Tracheal epithelial cell (primary cell): ENCODE measurements around the gene TOR4A. TPM values are rescaled to one million over a fixed set of nuclear protein-coding genes. Genes with fewer than 3 reads are reported as not detected.

Source experiments
- total RNA-seq: library from RNA; depleted of rRNA; stranded (reverse); fragments of >200 nt; gene quantifications from 2 replicates; pipeline ENCODE4 v1.2.1, GENCODE V29; 2014

The TOR4A gene
- total RNA-seq, result 35.6 and 36.1 TPM in 2 replicates

DNA sequence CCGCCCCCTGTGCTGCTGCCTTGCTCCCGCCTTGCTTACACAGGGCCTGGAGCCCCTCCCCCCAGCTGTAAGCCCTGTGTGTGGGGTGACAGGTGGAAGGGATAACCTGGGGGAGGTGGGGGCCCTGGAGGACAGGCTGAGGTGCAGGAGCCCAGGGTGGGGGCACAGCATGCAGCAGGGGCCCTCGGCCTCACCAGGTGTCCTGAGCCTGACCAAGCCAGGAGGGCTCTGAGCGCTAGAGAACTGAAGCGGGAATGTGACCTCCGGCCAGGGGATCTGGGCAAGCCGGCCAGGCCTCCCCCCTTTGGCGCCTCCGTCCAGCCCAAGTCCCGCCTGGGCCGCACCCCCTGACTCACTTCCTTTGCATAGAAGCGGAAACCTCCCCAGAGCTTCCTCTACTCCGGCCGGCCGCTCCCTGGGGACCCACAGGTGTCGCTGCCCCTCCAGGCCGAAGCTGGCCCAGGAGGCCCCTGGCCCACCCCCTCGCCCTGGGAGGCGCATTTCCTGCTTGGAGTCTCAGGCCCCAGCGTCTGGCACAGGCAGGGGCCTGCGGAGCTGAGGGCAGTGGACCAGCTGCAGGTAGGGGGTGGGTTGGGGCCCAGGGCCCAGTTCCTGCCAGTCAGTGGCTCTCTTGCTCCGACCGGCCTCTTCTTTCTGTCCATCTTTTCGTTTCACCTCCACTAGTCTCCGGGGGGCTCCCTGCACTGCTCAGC, at the start of gene TOR4A:
TOR4A (plus strand) TSS at position 398 of the 713 bp plus-strand sequence. CDS start 964 bp downstream, outside the sequence.

DNA sequence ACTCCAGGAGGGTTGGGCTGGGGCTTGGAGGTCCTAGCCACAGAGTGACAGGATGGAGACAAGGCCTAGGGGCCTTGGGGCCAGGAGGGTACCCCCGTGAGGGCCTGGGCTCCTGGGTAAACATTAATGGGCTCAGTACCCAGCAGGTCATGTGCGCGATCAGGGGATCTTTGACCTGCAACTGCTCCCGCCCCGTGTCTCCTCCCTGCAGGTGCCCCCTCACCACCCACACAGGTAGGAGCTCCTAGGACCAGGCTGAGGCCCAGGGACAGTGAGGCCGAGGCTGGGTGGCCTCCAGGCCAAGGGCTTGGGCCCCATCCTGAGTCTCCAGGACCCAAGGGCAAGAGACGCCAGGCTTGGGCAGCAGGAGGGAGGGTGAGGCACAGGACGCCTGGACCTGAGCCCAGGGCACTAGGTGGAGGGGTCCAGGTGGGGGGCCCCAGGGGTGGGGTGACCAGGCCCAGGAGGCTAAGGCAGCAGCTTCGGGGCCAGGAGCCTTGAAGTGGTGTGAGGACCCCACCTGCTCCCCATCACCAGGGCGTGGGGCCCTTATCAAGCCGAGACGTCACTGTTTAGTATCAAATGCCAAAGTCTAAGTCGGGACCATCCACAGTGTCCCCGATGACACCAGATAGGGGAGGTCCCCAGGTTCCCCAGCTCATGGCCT, 46.7 kb upstream of the TOR4A start, which contains the start of gene SLC34A3:
SLC34A3 (plus strand) TSS at position 197 of the 667 bp plus-strand sequence. CDS start 802 bp downstream, outside the sequence.

DNA sequence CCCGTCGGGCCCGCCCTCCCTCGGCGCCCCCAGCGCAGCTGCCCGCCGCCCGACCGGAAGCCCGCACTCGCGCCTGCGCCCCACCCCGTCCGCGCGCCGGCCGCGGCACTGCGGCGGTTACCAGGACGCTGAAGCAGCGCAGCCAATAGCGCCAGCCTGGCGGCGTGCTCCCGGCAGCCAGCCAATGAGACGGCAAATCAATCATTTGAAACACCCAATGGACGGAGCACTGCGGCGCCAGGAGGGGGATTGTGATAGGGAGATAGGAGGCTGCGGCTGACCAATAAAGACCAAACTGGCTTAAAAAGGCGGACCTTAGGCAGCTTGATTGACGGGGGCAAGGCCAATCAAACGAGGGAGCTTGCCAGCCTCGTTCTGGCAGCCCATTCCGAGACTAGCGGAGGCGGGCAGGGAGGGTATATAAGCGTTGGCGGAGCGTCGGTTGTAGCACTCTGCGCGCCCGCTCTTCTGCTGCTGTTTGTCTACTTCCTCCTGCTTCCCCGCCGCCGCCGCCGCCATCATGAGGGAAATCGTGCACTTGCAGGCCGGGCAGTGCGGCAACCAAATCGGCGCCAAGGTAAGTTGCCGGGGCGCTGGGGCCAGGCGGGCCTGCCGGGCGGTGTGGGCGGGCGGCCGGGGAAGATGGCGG, 36.6 kb upstream of the TOR4A start, which contains the start of gene TUBB4B:
TUBB4B (plus strand) TSS at position 447 of the 649 bp plus-strand sequence; CDS start at position 521, 74 bp downstream.

GRCh38 chr9:137251194-137251461, 26.4 kb upstream of the TOR4A start, which contains the start of gene STPG3:
TSS of gene STPG3 (plus strand) at chr9:137251286. CDS start at chr9:137251287, 1 bp downstream.

DNA sequence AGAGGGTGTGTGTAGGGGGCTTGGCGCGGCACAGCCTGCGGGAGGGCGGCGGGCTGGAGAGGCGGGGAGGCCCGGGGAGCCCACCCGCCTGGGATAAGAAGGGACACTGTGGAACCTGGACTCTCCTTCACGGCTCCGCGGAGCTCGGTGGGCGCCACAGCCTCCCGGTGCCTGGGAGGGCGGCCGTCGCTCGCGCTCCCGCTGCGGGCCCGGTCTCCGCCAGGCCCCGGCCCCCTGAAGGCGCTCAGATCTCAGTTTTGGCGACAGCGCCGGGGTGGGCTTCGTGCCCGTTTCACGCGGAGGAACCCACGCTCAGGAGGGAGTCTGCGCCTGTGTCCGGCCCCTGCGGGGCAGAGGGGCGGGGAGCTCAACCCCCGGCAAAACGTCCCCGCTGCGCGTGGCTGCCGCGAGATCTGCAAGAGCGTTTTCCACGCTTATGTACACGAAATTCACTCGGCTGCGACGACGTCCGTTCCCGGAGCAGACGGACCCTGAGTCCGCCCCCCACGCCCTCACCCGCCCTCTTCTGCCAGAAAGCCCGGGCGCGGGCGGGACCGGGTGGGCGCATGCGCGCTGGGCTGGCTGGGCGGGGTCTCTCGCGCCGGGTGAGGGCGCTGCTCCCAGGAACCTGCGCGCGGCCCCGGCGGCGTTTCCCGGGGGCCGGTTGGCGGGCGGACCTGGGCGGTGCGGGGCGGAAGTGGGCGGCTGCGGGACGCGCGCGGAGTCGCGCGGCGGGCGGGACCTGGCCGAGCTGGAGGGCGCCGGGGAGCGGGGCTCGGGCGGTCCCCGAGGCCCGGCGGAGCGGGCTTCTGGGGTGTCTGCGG, 22.7 kb upstream of the TOR4A start, which contains the start of gene NELFB:
NELFB (plus strand) TSS at position 704 of the 824 bp plus-strand sequence.

DNA sequence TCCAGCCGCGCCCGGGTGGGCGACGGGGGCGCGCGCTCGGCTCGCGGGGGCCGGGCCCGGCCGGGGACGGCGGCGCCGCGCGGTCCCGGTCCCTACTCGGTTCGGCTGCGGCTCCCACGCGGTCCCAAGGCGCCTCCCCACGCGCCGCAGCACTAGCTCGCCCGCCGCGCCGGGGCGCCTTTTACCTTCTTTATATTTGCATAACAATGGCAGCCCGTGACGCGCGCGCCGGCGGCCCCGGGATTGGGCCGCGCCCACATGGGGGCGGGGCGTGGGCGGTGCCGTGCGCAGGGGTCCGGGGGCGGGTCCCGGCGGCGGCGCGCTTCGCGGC, 24.6 kb downstream of the TOR4A start, which contains the start of gene NRARP:
NRARP (minus strand) TSS at position 154 of the 331 bp plus-strand sequence. CDS start 343 bp downstream, outside the sequence.

Other genes starting within 250 kb of the TOR4A start
- 9.8 and 13.0 TPM in 2 replicates for gene ABCA2, start 249.5 kb upstream of the TOR4A start, total RNA-seq
- not detected in 2 replicates for gene FUT7, start 245.6 kb upstream of the TOR4A start, total RNA-seq
- gene NPDC1, start 231.5 kb upstream of the TOR4A start, total RNA-seq, result 8.3 and 9.4 TPM in 2 replicates
- 0.21 and 1.7 TPM in 2 replicates for gene ENTPD2, start 223.7 kb upstream of the TOR4A start, total RNA-seq
- 1.1 and 4.1 TPM in 2 replicates for gene SAPCD2, start 207.2 kb upstream of the TOR4A start, total RNA-seq
- 1.7 and 13.3 TPM in 2 replicates for gene UAP1L1, start 200.2 kb upstream of the TOR4A start, total RNA-seq
- 69.9 and 71.4 TPM in 2 replicates for gene MAN1B1, start 190.7 kb upstream of the TOR4A start, total RNA-seq
- 76.1 and 80.4 TPM in 2 replicates for gene DPP7, start 163.0 kb upstream of the TOR4A start, total RNA-seq
- 0.21 and 0.48 TPM in 2 replicates for gene GRIN1, start 138.6 kb upstream of the TOR4A start, total RNA-seq
- 0.24 TPM in 1 of 2 replicates, not detected in the other for gene LRRC26, start 107.7 kb upstream of the TOR4A start, total RNA-seq
- not detected in 2 replicates for gene TMEM210, start 105.7 kb upstream of the TOR4A start, total RNA-seq
- gene ANAPC2, start 89.2 kb upstream of the TOR4A start, total RNA-seq, result 8.5 and 9.6 TPM in 2 replicates
- 76.3 and 93.3 TPM in 2 replicates for gene SSNA1, start 89.0 kb upstream of the TOR4A start, total RNA-seq
- 4.1 and 6.4 TPM in 2 replicates for gene TPRN, start 77.0 kb upstream of the TOR4A start, total RNA-seq
- gene TMEM203, start 72.1 kb upstream of the TOR4A start, total RNA-seq, result 34.0 and 66.9 TPM in 2 replicates
- 2.7 and 6.2 TPM in 2 replicates for gene NDOR1, start 72.0 kb upstream of the TOR4A start, total RNA-seq
- gene RNF208, start 55.5 kb upstream of the TOR4A start, total RNA-seq, result 0.24 and 0.64 TPM in 2 replicates
- gene CYSRT1, start 52.6 kb upstream of the TOR4A start, total RNA-seq, result 0.72 and 6.0 TPM in 2 replicates
- under 0.01 and 0.21 TPM in 2 replicates for gene RNF224, start 50.2 kb upstream of the TOR4A start, total RNA-seq
- not detected in 2 replicates for gene SLC34A3, start 46.8 kb upstream of the TOR4A start, total RNA-seq
- gene TUBB4B, start 36.4 kb upstream of the TOR4A start, total RNA-seq, result 94.4 and 132 TPM in 2 replicates
- not detected in 2 replicates for gene STPG3, start 26.4 kb upstream of the TOR4A start, total RNA-seq
- gene NELFB, start 22.4 kb upstream of the TOR4A start, total RNA-seq, result 55.2 and 55.7 TPM in 2 replicates
- gene NRARP, start 24.5 kb downstream of the TOR4A start, total RNA-seq, result 10.0 and 15.7 TPM in 2 replicates
- gene EXD3, start 145.4 kb downstream of the TOR4A start, total RNA-seq, result 12.8 and 22.6 TPM in 2 replicates
- 1.9 and 2.2 TPM in 2 replicates for gene NOXA1, start 145.7 kb downstream of the TOR4A start, total RNA-seq
- 0.24 TPM in 1 of 2 replicates, not detected in the other for gene ENTPD8, start 163.6 kb downstream of the TOR4A start, total RNA-seq
- 23.1 and 33.0 TPM in 2 replicates for gene NSMF, start 181.6 kb downstream of the TOR4A start, total RNA-seq